WTC11 (cell line): Measurements from ENCODE around the gene UBXN11. TPM values are rescaled to one million over a fixed set of nuclear protein-coding genes. Genes with fewer than 3 reads are reported as not detected.
A peak's percentile ranks its signal among the peaks of the same experiment; 100 is the strongest.

Source experiments
- ATAC-seq: fragments of 200-7000 bp; cut with Tn5 transposase; 2 replicates; pipeline ENCODE4 v1.10.0; 2021; ENCODE audit warnings: mild to moderate bottlenecking, moderate library complexity
- CTCF ChIA-PET: fragments of 300-600 bp; sonication (Branson Sonifier 250); formaldehyde crosslinking; loops from one replicate; lab custom pipeline; 2021; ENCODE audit warnings: antibody characterized with exemption; lab: Charles Lee
- POLR2A ChIA-PET: fragments of 350-600 bp; sonication (Branson Sonifier 250); formaldehyde crosslinking; loops from one replicate; lab custom pipeline; 2021; ENCODE audit warnings: antibody characterized with exemption; lab: Charles Lee
- DNase-seq: peaks from one replicate; pipeline ENCODE4 v3.0.0; 2021; ENCODE audit warnings: low spot score
- H3K27ac Mint-ChIP-seq: 2 replicates; pipeline ENCODE4 v1.8.0; 2021; ENCODE audit warnings: mixed read lengths
- H3K27me3 Mint-ChIP-seq: 2 replicates; pipeline ENCODE4 v1.8.0; 2021; ENCODE audit warnings: low read depth, mild to moderate bottlenecking, moderate library complexity, mixed read lengths
- H3K36me3 Mint-ChIP-seq: 2 replicates; pipeline ENCODE4 v1.8.0; 2021; ENCODE audit warnings: mixed read lengths
- H3K4me1 Mint-ChIP-seq: 2 replicates; pipeline ENCODE4 v1.8.0; 2022; ENCODE audit warnings: mixed read lengths
- H3K4me3 Mint-ChIP-seq: 2 replicates; pipeline ENCODE4 v1.8.0; 2021; ENCODE audit warnings: mild to moderate bottlenecking, moderate library complexity, mixed read lengths
- H3K9me3 Mint-ChIP-seq: 2 replicates; pipeline ENCODE4 v1.8.0; 2021; ENCODE audit warnings: mixed read lengths
- ATF3 ChIP-seq: sonication (generic); formaldehyde crosslinking; conservative IDR thresholded peaks from 2 replicates; pipeline ENCODE4 v1.8.1; 2022; ENCODE audit warnings: mild to moderate bottlenecking, missing genetic modification reagents
- FOXK1 ChIP-seq: sonication (generic); formaldehyde crosslinking; IDR thresholded peaks from 2 replicates; pipeline ENCODE4 v1.8.0; 2022; ENCODE audit warnings: mild to moderate bottlenecking, moderate library complexity, missing genetic modification reagents
- FOXP1 ChIP-seq: sonication (generic); formaldehyde crosslinking; IDR thresholded peaks from 2 replicates; pipeline ENCODE4 v1.8.0; 2022; ENCODE audit warnings: missing genetic modification reagents, mild to moderate bottlenecking, moderate library complexity, borderline replicate concordance
- IRF1 ChIP-seq: sonication (generic); formaldehyde crosslinking; IDR thresholded peaks from 2 replicates; pipeline ENCODE4 v1.8.0; 2023; ENCODE audit warnings: missing genetic modification reagents
- IRF2 ChIP-seq: sonication (generic); formaldehyde crosslinking; IDR thresholded peaks from 2 replicates; pipeline ENCODE4 v1.8.0; 2022; ENCODE audit warnings: low read depth, missing genetic modification reagents, borderline replicate concordance
- NR3C1 ChIP-seq: sonication (generic); formaldehyde crosslinking; conservative IDR thresholded peaks from 2 replicates; pipeline ENCODE4 v1.8.1; 2023; ENCODE audit warnings: low read depth, mild to moderate bottlenecking, missing genetic modification reagents
- PREB ChIP-seq: sonication (generic); formaldehyde crosslinking; IDR thresholded peaks from 2 replicates; pipeline ENCODE4 v1.8.1; 2022; ENCODE audit warnings: mild to moderate bottlenecking, missing genetic modification reagents, moderate library complexity, borderline replicate concordance
- RELA ChIP-seq: sonication (generic); formaldehyde crosslinking; IDR thresholded peaks from 2 replicates; pipeline ENCODE4 v1.8.1; 2022; ENCODE audit warnings: missing genetic modification reagents, mild to moderate bottlenecking, borderline replicate concordance
- TEAD4 ChIP-seq: sonication (generic); formaldehyde crosslinking; IDR thresholded peaks from 2 replicates; pipeline ENCODE4 v1.8.0; 2022; ENCODE audit warnings: mild to moderate bottlenecking, missing genetic modification reagents
- ZNF121 ChIP-seq: sonication (generic); formaldehyde crosslinking; IDR thresholded peaks from 2 replicates; pipeline ENCODE4 v1.8.0; 2023; ENCODE audit warnings: missing genetic modification reagents
- ZNF138 ChIP-seq: sonication (generic); formaldehyde crosslinking; conservative IDR thresholded peaks from 2 replicates; pipeline ENCODE4 v1.8.1; 2022; ENCODE audit warnings: mild to moderate bottlenecking, moderate library complexity, missing genetic modification reagents
- ZNF281 ChIP-seq: sonication (generic); formaldehyde crosslinking; IDR thresholded peaks from 2 replicates; pipeline ENCODE4 v1.8.0; 2023; ENCODE audit warnings: mild to moderate bottlenecking, missing genetic modification reagents
- total RNA-seq: library from RNA; stranded (reverse); gene quantifications from 3 replicates; pipeline ENCODE4 v1.2.3, GENCODE V29; 2021

UBXN11 gene
- total RNA-seq, 1 experiment from 2014 or later = 14.1 TPM

- ChIA-PET CTCF (interaction anchor here (0.5 to 11.1 kb wide), 12 partner anchors 27 to 128 kb away, joined by 3 to 306 read pairs (median 7); partner anchors contain the start of genes CATSPER4, CEP85, LIN28A and SH3BGRL3), POLR2A (interaction anchor here (0.6 to 1.3 kb wide), 2 partner anchors 37 to 102 kb away, joined by 4 to 5 read pairs; no protein-coding TSS in a partner anchor)
- H3K9me3 Mint-ChIP-seq = no peaks in the 10 kb centered on the region
- TF ChIP-seq TEAD4 (CRISPR knock-in tag) (no peak), RELA (CRISPR knock-in tag) (no peak), ZNF121 (CRISPR knock-in tag) (no peak), ZNF138 (CRISPR knock-in tag) (no peak), IRF1 (no peak), PREB (CRISPR knock-in tag) (no peak), FOXK1 (CRISPR knock-in tag) (no peak), ATF3 (no peak), NR3C1 (CRISPR knock-in tag) (no peak), IRF2 (CRISPR knock-in tag) (no peak), FOXP1 (CRISPR knock-in tag) (no peak)
- no peak for DNase-seq
- peaks cover 10% of the 10 kb centered on the region for H3K36me3 Mint-ChIP-seq
- H3K4me1 Mint-ChIP-seq = peaks cover 33% of the 10 kb centered on the region
- H3K4me3 Mint-ChIP-seq = no peak overlapping the region
- H3K27ac Mint-ChIP-seq = peak overlapping the region; percentile 78; the same call in 1 of the 2 replicates
- ATAC-seq = no peak
- H3K27me3 Mint-ChIP-seq = peaks cover 8% of the 10 kb centered on the region; the same call in 1 of the 2 replicates
These were observed 12.1 kb upstream of the UBXN11 start for GRCh38 chr1:26318338-26319064.

- Mint-ChIP-seq H3K27me3 (peaks cover 13% of the 10 kb centered on the region; the same call in 1 of the 2 replicates), H3K4me1 (peaks cover 33% of the 10 kb centered on the region), H3K4me3 (no peak within 1 kb of the TSS), H3K27ac (peak within 1 kb of the TSS; percentile 78), H3K36me3 (peaks cover 6% of the 10 kb centered on the region), H3K9me3 (no peaks in the 10 kb centered on the region)
- peak; percentile 45 for DNase-seq
- ChIA-PET POLR2A (interaction anchor here (0.6 to 1.3 kb wide), 3 partner anchors 36 to 102 kb away, joined by 3 to 5 read pairs (median 4); partner anchors contain the start of gene CEP85), CTCF (interaction anchor here (0.5 to 11.1 kb wide), 12 partner anchors 27 to 127 kb away, joined by 3 to 306 read pairs (median 7); partner anchors contain the start of genes CATSPER4, CEP85, LIN28A and SH3BGRL3)
- peak; percentile 84 for ATAC-seq
- no peak for TF ChIP-seq ZNF281 (CRISPR knock-in tag)
- TF ChIP-seq PREB (CRISPR knock-in tag) = no peak
These were observed 11.3 kb upstream of the UBXN11 start, which contains the start of gene CD52 for GRCh38 chr1:26317612-26318337. TSS of gene CD52 (plus strand) at chr1:26317958. CDS start at chr1:26318018, 60 bp downstream.
